Measurements from ENCODE around the gene FLNB. TPM values are rescaled to one million over a fixed set of nuclear protein-coding genes. Genes with fewer than 3 reads are reported as not detected.

The FLNB gene
- total RNA-seq, 1 donor from 2014 or later = 115 TPM

- DNase-seq (no peak), ATAC-seq (no peak)
- TF ChIP-seq CTCF (IDR thresholded peaks at IDR 0.05) = no peak
- H3K27me3 ChIP-seq = no peaks in the 10 kb centered on the region
- H3K4me1 ChIP-seq = peaks cover 21% of the 10 kb centered on the region
- no peaks in the 10 kb centered on the region for H3K36me3 ChIP-seq
- H3K9me3 ChIP-seq = no peaks in the 10 kb centered on the region
- no peak overlapping the region for H3K27ac ChIP-seq
- no peak overlapping the region for H3K4me3 ChIP-seq
- intact Hi-C loops (cut with DNase I) = no loop called here
These were observed 46.9 kb upstream of the FLNB start for GRCh38 chr3:57961177-57961827.

GRCh38 chr3:57961828-57962447 lies 46.3 kb upstream of the FLNB start:
- intact Hi-C loops (cut with DNase I) = no loop called here
- DNase-seq = no peak
- peak; percentile 29 for TF ChIP-seq CTCF (IDR thresholded peaks at IDR 0.05)
- Histone ChIP-seq H3K4me1 (peaks cover 15% of the 10 kb centered on the region), H3K4me3 (no peak overlapping the region), H3K27me3 (no peaks in the 10 kb centered on the region), H3K9me3 (no peaks in the 10 kb centered on the region), H3K36me3 (no peaks in the 10 kb centered on the region), H3K27ac (no peak overlapping the region)
- no peak for ATAC-seq

- Histone ChIP-seq H3K4me3 (no peak overlapping the region), H3K9me3 (no peaks in the 10 kb centered on the region), H3K36me3 (no peaks in the 10 kb centered on the region), H3K27me3 (no peaks in the 10 kb centered on the region), H3K4me1 (peaks cover 14% of the 10 kb centered on the region), H3K27ac (no peak overlapping the region)
- ATAC-seq = no peak
- no peak for TF ChIP-seq CTCF (IDR thresholded peaks at IDR 0.05)
- DNase-seq = no peak
- intact Hi-C loops (cut with DNase I) = no loop called here
These were observed 45.8 kb upstream of the FLNB start for GRCh38 chr3:57962448-57962834.

- intact Hi-C loops (cut with DNase I) = no loop called here
- TF ChIP-seq CTCF (IDR thresholded peaks at IDR 0.05) = no peak
- no peak for DNase-seq
These were observed 44.3 kb upstream of the FLNB start for GRCh38 chr3:57963811-57964346.

GRCh38 chr3:57966829-57967228 lies 41.4 kb upstream of the FLNB start:
- Histone ChIP-seq H3K4me1 (no peaks in the 10 kb centered on the region), H3K27me3 (no peaks in the 10 kb centered on the region), H3K27ac (no peak overlapping the region), H3K9me3 (no peaks in the 10 kb centered on the region), H3K4me3 (no peak overlapping the region), H3K36me3 (no peaks in the 10 kb centered on the region)
- intact Hi-C loops (cut with DNase I) = no loop called here
- DNase-seq = no peak
- ATAC-seq = no peak
- TF ChIP-seq CTCF (IDR thresholded peaks at IDR 0.05) = no peak

More at GRCh38 chr3:57963811-57964346, 44.3 kb upstream of the FLNB start:
- no peak for ATAC-seq
- H3K36me3 ChIP-seq = no peaks in the 10 kb centered on the region
- H3K27ac ChIP-seq = no peak overlapping the region
- H3K27me3 ChIP-seq = no peaks in the 10 kb centered on the region
- H3K4me1 ChIP-seq = peaks cover 8% of the 10 kb centered on the region
- H3K9me3 ChIP-seq = no peaks in the 10 kb centered on the region
- H3K4me3 ChIP-seq = no peak overlapping the region

Data from upper lobe of right lung (tissue), 1 donor.